ENCODE measurements around the gene SLITRK1. TPM values are rescaled to one million over a fixed set of nuclear protein-coding genes. Genes with fewer than 3 reads are reported as not detected.

Gene SLITRK1
- polyA plus RNA-seq, 1 of the 3 experiments (the other 2 are of a cell fraction): not detected

DNA sequence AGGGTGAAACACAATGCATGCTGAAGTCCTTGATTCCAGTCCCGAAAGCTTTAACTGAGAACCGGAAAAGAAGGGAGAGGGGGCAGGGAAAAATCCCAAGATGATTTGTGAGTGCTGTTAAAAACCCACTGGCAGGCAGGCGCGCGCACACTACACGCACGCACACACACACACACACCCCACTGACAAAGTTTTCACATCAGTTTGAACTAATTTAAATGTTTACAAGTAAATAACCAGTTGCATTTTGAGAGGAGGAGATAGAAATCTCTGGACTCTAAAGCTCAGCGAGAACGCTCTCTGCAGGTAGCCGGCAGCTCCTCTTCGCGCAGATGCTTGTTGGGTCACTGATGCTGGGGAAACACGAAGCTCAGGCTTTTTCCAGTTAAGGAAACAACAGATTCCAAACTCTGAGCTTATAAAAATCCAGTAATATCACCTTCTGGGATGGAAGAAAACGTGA is 818 bp upstream of the SLITRK1 start:
- no peaks in the 10 kb centered on the region for H3K79me2 ChIP-seq (ENCODE audit: insufficient read depth)
- ChIA-PET CTCF (no interaction called here), POLR2A (no interaction called here)
- H3K9ac ChIP-seq: no peak overlapping the region
- no peak for DNase-seq
- TF ChIP-seq NFIC (IDR thresholded peaks at IDR 0.05; ENCODE audit: borderline replicate concordance) (no peak), TAF1 (IDR thresholded peaks at IDR 0.05; ENCODE audit: borderline replicate concordance, low read depth, low read length) (no peak), MXI1 (IDR thresholded peaks at IDR 0.05; ENCODE audit: low read depth, low read length) (no peak), NRF1 (IDR thresholded peaks at IDR 0.05; ENCODE audit: low read depth, low read length) (no peak), EP300 (IDR thresholded peaks at IDR 0.05; ENCODE audit: borderline replicate concordance in 1 of 2, low read depth in 1 of 2, low read length in 1 of 2) (no peak), RCOR1 (IDR thresholded peaks at IDR 0.05; ENCODE audit: low read length) (no peak), PBX3 (IDR thresholded peaks at IDR 0.05) (no peak), SIN3A (IDR thresholded peaks at IDR 0.05; ENCODE audit: borderline replicate concordance, low read depth, low read length) (no peak), EZH2phosphoT487 (IDR thresholded peaks at IDR 0.05; ENCODE audit: borderline replicate concordance, low read depth) (no peak), CHD2 (IDR thresholded peaks at IDR 0.05; ENCODE audit: low read length, partially characterized antibody) (no peak), ZBTB33 (IDR thresholded peaks at IDR 0.05; ENCODE audit: borderline replicate concordance, low read depth) (no peak), JUND (IDR thresholded peaks at IDR 0.05) (no peak), GATA2 (CRISPR knock-in tag; IDR thresholded peaks at IDR 0.05) (no peak)
- TF ChIP-seq, protein P1, sequence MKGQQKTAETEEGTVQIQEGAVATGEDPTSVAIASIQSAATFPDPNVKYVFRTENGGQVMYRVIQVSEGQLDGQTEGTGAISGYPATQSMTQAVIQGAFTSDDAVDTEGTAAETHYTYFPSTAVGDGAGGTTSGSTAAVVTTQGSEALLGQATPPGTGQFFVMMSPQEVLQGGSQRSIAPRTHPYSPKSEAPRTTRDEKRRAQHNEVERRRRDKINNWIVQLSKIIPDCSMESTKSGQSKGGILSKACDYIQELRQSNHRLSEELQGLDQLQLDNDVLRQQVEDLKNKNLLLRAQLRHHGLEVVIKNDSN (IDR thresholded peaks at IDR 0.05; ENCODE audit: borderline replicate concordance, low read depth): no peak
- TF ChIP-seq, protein P2, sequence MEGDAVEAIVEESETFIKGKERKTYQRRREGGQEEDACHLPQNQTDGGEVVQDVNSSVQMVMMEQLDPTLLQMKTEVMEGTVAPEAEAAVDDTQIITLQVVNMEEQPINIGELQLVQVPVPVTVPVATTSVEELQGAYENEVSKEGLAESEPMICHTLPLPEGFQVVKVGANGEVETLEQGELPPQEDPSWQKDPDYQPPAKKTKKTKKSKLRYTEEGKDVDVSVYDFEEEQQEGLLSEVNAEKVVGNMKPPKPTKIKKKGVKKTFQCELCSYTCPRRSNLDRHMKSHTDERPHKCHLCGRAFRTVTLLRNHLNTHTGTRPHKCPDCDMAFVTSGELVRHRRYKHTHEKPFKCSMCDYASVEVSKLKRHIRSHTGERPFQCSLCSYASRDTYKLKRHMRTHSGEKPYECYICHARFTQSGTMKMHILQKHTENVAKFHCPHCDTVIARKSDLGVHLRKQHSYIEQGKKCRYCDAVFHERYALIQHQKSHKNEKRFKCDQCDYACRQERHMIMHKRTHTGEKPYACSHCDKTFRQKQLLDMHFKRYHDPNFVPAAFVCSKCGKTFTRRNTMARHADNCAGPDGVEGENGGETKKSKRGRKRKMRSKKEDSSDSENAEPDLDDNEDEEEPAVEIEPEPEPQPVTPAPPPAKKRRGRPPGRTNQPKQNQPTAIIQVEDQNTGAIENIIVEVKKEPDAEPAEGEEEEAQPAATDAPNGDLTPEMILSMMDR (IDR thresholded peaks at IDR 0.05): no peak
- H3K27me3 ChIP-seq (ENCODE audit: insufficient read depth): peaks cover 41% of the 10 kb centered on the region
- WGBS (ENCODE audit: low lambda C conversion rate): 6% methylated on average over 14 of the region's 14 CpGs
- H3K9me3 ChIP-seq: no peaks in the 10 kb centered on the region
- H3K4me3 ChIP-seq (ENCODE audit: low read depth in 2 of 2, low read length in 1 of 2): no peak overlapping the region
- peaks cover 0 to 3% of the 10 kb centered on the region in 2 experiments; a peak in 1 of 4 replicates for H3K4me1 ChIP-seq (ENCODE audit: control insufficient read depth in 1 of 2, insufficient read depth in 2 of 2, low read depth in 1 of 2, low read length in 1 of 2)
- H3F3A ChIP-seq (replicated peaks; ENCODE audit: insufficient read depth): no peaks in the 10 kb centered on the region
- H4K20me1 ChIP-seq (ENCODE audit: insufficient read depth): no peaks in the 10 kb centered on the region
- H3K9me2 ChIP-seq: no peaks in the 10 kb centered on the region
- no peaks in the 10 kb centered on the region for H3K36me3 ChIP-seq (replicated peaks in 1 of 2; ENCODE audit: control insufficient read depth in 1 of 2, insufficient read depth in 2 of 2, low read length in 1 of 2)
- no peak overlapping the region for H2AFZ ChIP-seq (ENCODE audit: low read depth)
- H3K27ac ChIP-seq (ENCODE audit: low read depth in 2 of 2, low read length in 1 of 2): no peak overlapping the region
- no peak overlapping the region for H3K4me2 ChIP-seq

Data from SK-N-SH (cell line).